ENCODE data around the gene HYCC2. TPM values are rescaled to one million over a fixed set of nuclear protein-coding genes. Genes with fewer than 3 reads are reported as not detected.

HYCC2 gene
- polyA plus RNA-seq, 1 donor (not counting 4 experiments of a cell fraction or from before 2014, with no cell fraction given) = 8.0 TPM

GRCh38 chr2:201090574-201090973 lies 19.1 kb upstream of the HYCC2 start:
- Histone ChIP-seq H4K20me1 (ENCODE audit: control insufficient read depth, extremely low read depth, insufficient read depth, low read length) (no peaks in the 10 kb centered on the region), H3K9me1 (ENCODE audit: control insufficient read depth, extremely low read depth, insufficient read depth, low read length) (no peaks in the 10 kb centered on the region), H3K4me3 (ENCODE audit: control insufficient read depth in 2 of 3, extremely low read depth in 1 of 3, insufficient read depth in 2 of 3, low read depth in 1 of 3, low read length in 3 of 3) (no peak overlapping the region), H3K9me3 (ENCODE audit: control insufficient read depth, low read depth, low read length) (no peaks in the 10 kb centered on the region), H3K9ac (ENCODE audit: control insufficient read depth, extremely low read depth, insufficient read depth, low read length) (no peak overlapping the region), H3K27me3 (ENCODE audit: control insufficient read depth, extremely low read depth, insufficient read depth, low read length) (no peaks in the 10 kb centered on the region), H3K4me1 (ENCODE audit: control insufficient read depth, extremely low read depth, insufficient read depth, low read length) (no peaks in the 10 kb centered on the region), H3K79me2 (ENCODE audit: control insufficient read depth, insufficient read depth, low read length) (no peaks in the 10 kb centered on the region), H3K4me2 (ENCODE audit: control insufficient read depth, extremely low read depth, insufficient read depth, low read depth, low read length) (no peak overlapping the region), H2AFZ (ENCODE audit: control insufficient read depth, low read length) (no peak overlapping the region), H3K36me3 (ENCODE audit: control insufficient read depth in 2 of 2, extremely low read depth in 1 of 2, insufficient read depth in 2 of 2, low read length in 2 of 2) (no peaks in the 10 kb centered on the region), H3K27ac (ENCODE audit: control insufficient read depth, insufficient read depth, low read length) (no peak overlapping the region)
- dilution Hi-C loops (cut with MboI; ENCODE audit: extremely low pct_ligation_motif_present, low sequenced_read_pairs) = no loop called here
- TF ChIP-seq CTCF (optimal IDR thresholded peaks at IDR 0.05 in 1 of 3, IDR thresholded peaks at IDR 0.05 in 1 of 3, conservative IDR thresholded peaks at IDR 0.05 in 1 of 3; ENCODE audit: extremely low read depth in 1 of 3, insufficient read depth in 2 of 3, low read length in 3 of 3) (no peak), EZH2 (IDR thresholded peaks at IDR 0.05; ENCODE audit: low read length) (no peak)
- DNase-seq (ENCODE audit: low read depth, low spot score) (no peak), FAIRE-seq (no peak)

- H3K36me3 ChIP-seq (ENCODE audit: control insufficient read depth in 2 of 2, extremely low read depth in 1 of 2, insufficient read depth in 2 of 2, low read length in 2 of 2) = peaks cover 5% of the 10 kb centered on the region in 2 experiments
- no peaks in the 10 kb centered on the region for H3K27me3 ChIP-seq (ENCODE audit: control insufficient read depth, extremely low read depth, insufficient read depth, low read length)
- dilution Hi-C loops (cut with MboI; ENCODE audit: extremely low pct_ligation_motif_present, low sequenced_read_pairs) = no loop called here
Observed at GRCh38 chr2:201084863-201085262, 13.4 kb upstream of the HYCC2 start.

More at GRCh38 chr2:201084863-201085262, 13.4 kb upstream of the HYCC2 start:
- DNase-seq (ENCODE audit: low read depth, low spot score) (no peak), FAIRE-seq (no peak)
- Histone ChIP-seq H3K27ac (ENCODE audit: control insufficient read depth, insufficient read depth, low read length) (no peak overlapping the region), H3K4me2 (ENCODE audit: control insufficient read depth, extremely low read depth, insufficient read depth, low read depth, low read length) (no peak overlapping the region), H3K9ac (ENCODE audit: control insufficient read depth, extremely low read depth, insufficient read depth, low read length) (no peak overlapping the region), H3K4me1 (ENCODE audit: control insufficient read depth, extremely low read depth, insufficient read depth, low read length) (no peaks in the 10 kb centered on the region), H3K4me3 (ENCODE audit: control insufficient read depth in 2 of 3, extremely low read depth in 1 of 3, insufficient read depth in 2 of 3, low read depth in 1 of 3, low read length in 3 of 3) (no peak overlapping the region), H3K9me3 (ENCODE audit: control insufficient read depth, low read depth, low read length) (no peaks in the 10 kb centered on the region), H2AFZ (ENCODE audit: control insufficient read depth, low read length) (no peak overlapping the region), H4K20me1 (ENCODE audit: control insufficient read depth, extremely low read depth, insufficient read depth, low read length) (no peaks in the 10 kb centered on the region), H3K9me1 (ENCODE audit: control insufficient read depth, extremely low read depth, insufficient read depth, low read length) (no peaks in the 10 kb centered on the region), H3K79me2 (ENCODE audit: control insufficient read depth, insufficient read depth, low read length) (peaks cover 2% of the 10 kb centered on the region)
- TF ChIP-seq CTCF (optimal IDR thresholded peaks at IDR 0.05 in 1 of 3, IDR thresholded peaks at IDR 0.05 in 1 of 3, conservative IDR thresholded peaks at IDR 0.05 in 1 of 3; ENCODE audit: extremely low read depth in 1 of 3, insufficient read depth in 2 of 3, low read length in 3 of 3) (no peak), EZH2 (IDR thresholded peaks at IDR 0.05; ENCODE audit: low read length) (no peak)
